ENCODE data around the gene NUMBL. TPM values are rescaled to one million over a fixed set of nuclear protein-coding genes. Genes with fewer than 3 reads are reported as not detected.

The NUMBL gene
- total RNA-seq, 1 donor from 2014 or later, result 17.6 TPM

DNA sequence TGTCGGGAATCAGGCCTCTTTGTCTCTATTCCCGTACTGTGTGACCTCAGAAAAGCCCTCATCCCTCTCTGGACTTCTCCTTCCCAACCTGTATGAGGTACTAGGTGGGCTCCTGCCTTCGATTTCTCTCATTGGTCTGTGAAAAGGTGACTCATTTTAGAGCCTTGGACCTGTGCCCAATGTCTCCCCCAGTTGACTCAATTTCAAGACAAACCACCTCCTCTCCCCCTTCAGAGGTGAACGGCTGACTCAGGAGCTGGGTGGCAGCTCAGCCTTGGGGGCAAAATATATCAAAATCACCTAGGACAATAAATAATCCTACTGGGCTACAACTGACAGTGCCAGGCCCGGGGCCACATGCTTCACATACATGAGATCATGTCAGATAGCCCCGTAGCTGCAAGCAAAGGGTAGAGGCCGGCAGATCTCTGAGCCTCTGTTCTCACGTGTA, 25.6 kb upstream of the NUMBL start:
- DNase-seq, result no peak

- peak; percentile 95 for DNase-seq
Measured at GRCh38 chr19:40714441-40715299, 24.2 kb upstream of the NUMBL start.

- DNase-seq, result no peak
Measured at GRCh38 chr19:40713939-40714338, 23.5 kb upstream of the NUMBL start.

DNA sequence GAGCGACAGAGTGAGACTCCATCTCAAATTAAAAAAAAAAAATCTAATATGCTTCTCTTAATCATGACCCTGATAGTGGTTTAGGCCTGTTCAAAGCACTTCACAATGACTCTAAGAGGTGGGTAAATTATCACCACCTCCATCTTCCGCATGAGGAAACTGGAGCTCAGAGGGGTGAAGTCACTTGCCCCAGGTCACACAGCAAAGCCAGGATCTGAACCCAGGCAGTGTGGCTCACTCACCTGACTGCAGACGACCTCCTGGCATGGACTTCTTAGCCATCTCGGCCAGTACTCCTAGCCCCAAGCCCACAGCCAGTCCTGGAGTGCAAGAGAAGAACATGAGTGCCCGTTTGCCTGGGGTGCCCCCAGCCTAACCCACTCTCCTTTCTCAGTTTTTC, 19.4 kb upstream of the NUMBL start:
- no peak for DNase-seq

- no peak for DNase-seq
Measured at GRCh38 chr19:40707615-40708014, 17.2 kb upstream of the NUMBL start.

DNA sequence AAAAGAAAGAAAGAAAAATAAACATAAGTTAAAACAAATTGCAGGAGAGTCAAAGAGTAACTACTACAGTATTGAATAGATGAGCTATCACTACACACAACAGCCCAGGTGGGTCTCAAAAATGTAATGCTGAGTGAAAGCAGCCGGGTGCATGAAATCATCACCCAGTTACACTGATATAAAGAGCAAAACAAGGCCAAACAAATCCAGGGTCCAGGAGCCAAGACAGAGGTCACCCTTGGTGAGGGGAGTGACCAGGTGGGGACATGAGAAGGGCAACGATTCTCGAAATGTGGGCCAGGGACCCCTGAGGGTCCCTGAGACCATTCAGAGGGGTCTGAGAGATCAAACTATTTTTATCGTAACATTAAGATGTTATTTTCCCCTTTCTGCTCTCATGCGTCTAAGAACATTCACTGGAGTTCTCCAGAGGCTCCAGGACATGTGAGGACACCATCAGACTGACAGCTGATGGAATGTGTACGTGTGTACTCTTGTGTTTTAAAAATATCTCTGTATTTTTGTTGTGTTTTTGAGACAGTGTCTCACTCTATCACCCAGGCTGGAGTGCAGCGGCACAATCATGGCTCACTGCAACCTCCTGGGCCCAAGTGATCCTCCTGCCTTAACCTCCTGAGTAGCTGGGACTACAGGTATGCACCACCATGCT, 15.6 kb upstream of the NUMBL start:
- DNase-seq, result no peak

DNA sequence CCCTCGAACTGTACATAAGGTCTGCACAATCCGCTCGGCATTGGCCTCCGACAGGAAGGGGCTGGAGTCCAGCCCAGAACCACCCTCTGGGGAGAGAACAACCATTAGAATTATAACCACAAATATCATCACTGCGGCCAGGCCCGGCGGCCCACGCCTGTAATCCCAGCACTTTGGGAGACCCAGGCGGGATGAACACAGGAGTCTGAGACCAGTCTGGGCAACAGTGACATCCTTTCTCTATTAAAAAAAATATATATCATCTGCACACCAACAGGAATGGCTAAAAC, 14.9 kb upstream of the NUMBL start:
- no peak for DNase-seq

GRCh38 chr19:40704491-40705361, 14.3 kb upstream of the NUMBL start:
- DNase-seq, result no peak

- no peak for DNase-seq
Measured at GRCh38 chr19:40703029-40703755, 12.7 kb upstream of the NUMBL start.

GRCh38 chr19:40702337-40703012, 12.0 kb upstream of the NUMBL start:
- no peak for DNase-seq

- no peak for DNase-seq
Measured at GRCh38 chr19:40701758-40702157, 11.3 kb upstream of the NUMBL start.

DNA sequence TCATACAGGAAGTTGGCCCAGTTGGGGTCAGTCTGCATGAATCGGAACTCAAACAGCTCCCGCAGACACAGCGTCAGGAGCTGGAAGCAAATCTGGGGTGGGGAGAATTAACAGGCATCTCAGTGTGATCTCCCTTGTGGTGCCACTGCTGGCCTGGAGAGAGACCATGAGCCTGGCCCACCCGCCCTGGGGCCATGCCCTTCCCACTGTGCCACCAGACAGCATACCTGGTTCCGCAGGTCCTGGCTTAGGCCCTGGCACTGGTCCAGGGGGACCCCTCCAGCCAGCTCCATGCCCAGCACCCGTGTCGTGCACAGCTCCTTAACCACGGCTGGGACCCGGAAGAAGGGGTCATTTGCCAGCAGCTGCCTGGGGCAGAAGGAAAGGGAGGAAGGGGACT, 9.6 kb upstream of the NUMBL start:
- no peak for DNase-seq

GRCh38 chr19:40697007-40697406, 6.6 kb upstream of the NUMBL start:
- DNase-seq, result no peak

- DNase-seq, result no peak
Measured at GRCh38 chr19:40695881-40696280, 5.4 kb upstream of the NUMBL start.

GRCh38 chr19:40693896-40694295, 3.4 kb upstream of the NUMBL start:
- no peak for DNase-seq

DNA sequence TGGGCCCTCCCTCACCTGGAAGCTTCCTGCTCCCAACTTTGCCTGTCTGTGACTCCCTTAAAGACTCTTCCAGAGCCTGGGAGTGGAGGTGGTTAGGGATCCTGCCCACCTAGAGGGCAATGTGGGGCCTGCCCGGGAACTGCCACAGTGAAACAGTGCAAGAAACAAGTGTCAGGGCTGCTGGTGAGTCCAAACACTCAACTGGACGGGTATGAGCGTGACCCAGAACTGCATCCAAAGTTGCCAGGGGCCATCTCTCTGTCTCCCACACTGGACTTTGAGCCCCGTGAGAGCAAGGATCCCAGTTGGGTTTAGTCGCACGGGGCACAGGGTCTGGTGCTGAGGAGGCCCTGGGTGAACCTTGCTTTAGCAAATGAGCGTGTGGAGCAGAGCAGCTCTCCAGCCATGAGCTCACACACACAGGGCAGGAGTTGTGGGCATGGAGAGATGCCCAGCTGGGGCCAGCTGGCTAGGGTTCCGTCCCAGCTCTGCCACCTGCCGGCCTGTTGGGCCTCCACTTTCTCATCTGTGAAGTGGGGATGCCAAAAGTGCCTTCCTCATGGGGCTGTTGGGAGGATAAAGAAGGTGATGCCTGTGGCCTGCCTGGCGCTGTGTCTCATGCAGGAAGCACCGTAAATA, 2.8 kb upstream of the NUMBL start:
- DNase-seq, result no peak

DNA sequence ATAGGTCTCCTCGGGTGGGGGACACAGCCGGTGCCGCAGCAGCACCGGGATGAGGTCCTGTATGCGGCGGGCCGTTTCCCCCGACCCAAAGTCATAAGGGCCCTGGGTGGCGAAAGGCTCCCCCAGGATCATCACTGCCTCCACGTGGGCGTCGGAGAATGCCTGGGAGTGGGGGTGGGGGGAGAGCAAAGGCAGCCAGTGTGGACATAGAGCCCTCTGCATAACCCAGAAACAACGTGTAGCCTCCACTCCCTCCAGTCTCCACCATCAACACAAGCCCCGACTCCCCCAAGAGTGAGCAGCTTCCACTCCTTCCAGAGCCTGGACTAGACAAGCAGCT, 1.7 kb upstream of the NUMBL start:
- no peak for DNase-seq

GRCh38 chr19:40691421-40692211, 1.2 kb upstream of the NUMBL start:
- no peak for DNase-seq

- DNase-seq, result peak; percentile 93
Measured at GRCh38 chr19:40690693-40691420, 406 bp upstream of the NUMBL start.

Data from skin of body (tissue), 2 donors.